Measurements from ENCODE around the gene HTT-AS. TPM values are rescaled to one million over a fixed set of nuclear protein-coding genes. Genes with fewer than 3 reads are reported as not detected.

HTT-AS gene
- total RNA-seq, 1 donor from 2014 or later, result not detected

DNA sequence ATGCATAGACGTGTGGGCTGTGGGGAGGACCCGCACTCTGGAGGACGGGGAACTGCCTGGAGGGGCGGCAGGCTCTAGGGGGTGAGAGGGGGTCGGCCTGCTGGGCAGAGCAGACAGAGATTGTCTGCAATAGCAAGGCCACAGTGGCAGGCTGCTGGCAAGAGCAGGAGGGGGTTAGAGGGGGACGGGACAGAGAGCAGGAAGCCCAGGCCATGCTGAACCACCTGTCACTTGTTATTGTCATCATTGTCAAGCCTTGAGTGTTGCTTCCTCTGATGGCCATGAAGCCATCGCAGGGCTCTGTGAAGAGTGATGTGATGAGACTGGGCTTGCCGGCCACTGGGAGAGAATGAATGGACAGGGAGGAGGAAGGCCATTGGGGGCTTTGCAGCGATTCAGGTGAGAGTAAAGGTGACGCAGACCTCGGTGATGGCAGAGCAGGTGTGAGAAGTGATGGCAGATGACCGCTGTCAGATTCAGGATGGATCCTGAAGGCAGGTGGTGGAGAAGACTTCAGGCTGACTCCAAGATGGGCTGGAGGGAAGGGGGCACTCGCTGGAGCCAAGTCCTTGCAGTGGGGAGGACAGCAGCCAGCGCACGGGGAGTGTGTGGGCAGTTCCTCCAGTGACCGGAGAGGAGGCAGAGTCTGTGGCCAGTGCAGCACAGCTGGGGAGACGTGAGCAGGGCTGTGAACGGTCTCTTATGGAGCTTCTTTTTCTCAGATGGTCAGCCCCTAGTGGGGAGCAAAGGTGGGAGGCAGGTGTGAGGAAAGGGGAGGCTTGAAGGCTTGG, 43.6 kb downstream of the HTT-AS start:
- H3K4me1 Mint-ChIP-seq (ENCODE audit: unreplicated experiment), result no peaks in the 10 kb centered on the region
- H3K27me3 Mint-ChIP-seq, result no peaks in the 10 kb centered on the region
- TF ChIP-seq, protein P1, sequence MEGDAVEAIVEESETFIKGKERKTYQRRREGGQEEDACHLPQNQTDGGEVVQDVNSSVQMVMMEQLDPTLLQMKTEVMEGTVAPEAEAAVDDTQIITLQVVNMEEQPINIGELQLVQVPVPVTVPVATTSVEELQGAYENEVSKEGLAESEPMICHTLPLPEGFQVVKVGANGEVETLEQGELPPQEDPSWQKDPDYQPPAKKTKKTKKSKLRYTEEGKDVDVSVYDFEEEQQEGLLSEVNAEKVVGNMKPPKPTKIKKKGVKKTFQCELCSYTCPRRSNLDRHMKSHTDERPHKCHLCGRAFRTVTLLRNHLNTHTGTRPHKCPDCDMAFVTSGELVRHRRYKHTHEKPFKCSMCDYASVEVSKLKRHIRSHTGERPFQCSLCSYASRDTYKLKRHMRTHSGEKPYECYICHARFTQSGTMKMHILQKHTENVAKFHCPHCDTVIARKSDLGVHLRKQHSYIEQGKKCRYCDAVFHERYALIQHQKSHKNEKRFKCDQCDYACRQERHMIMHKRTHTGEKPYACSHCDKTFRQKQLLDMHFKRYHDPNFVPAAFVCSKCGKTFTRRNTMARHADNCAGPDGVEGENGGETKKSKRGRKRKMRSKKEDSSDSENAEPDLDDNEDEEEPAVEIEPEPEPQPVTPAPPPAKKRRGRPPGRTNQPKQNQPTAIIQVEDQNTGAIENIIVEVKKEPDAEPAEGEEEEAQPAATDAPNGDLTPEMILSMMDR (conservative IDR thresholded peaks at IDR 0.05), result no peak
- H3K4me3 Mint-ChIP-seq, result no peak overlapping the region
- DNase-seq (ENCODE audit: extremely low spot score, unreplicated experiment), result no peak
- H3K36me3 Mint-ChIP-seq, result no peaks in the 10 kb centered on the region
- H3K9me3 Mint-ChIP-seq, result no peaks in the 10 kb centered on the region
- peak overlapping the region; percentile 10 for H3K27ac Mint-ChIP-seq

DNA sequence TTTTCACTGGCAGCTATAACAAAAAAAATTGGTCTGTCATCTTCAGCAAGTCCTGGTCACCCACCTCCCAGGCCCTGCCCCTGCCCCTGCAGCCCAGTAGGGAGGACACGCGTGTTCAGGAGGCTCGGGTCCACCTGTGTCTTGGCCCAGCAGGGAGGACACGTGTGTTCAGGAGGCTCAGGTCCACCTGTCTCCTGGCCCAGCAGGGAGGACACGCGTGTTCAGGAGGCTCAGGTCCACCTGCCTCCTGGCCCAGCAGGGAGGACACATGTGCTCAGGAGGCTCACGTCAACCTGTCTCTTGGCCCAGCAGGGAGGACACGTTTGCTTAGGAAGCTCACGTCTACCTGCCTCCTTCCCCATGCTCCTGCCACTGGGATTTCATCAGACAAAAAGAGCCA, 44.9 kb downstream of the HTT-AS start:
- no peak for DNase-seq (ENCODE audit: extremely low spot score, unreplicated experiment)
- TF ChIP-seq, protein P1 (conservative IDR thresholded peaks at IDR 0.05), result no peak
- H3K27me3 Mint-ChIP-seq, result no peaks in the 10 kb centered on the region

DNA sequence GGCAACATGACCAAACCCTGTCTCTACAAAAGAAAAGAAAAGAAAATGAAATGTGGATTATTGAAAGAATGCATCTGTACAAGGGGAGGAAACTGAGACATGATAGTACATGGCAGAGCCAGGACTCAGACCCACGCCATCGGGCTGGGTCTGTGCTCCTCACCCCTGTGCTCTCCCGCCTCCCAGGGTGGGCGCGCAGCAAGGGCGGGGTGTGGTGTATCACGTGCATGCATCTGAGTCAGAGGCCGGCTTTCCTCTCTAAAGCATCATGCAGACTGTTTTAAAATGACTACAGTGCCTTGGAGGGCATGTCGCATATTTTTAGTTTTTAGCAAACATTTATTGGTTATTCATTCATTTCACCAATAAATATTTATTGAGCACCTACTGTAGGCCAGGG, 47.8 kb downstream of the HTT-AS start:
- Mint-ChIP-seq H3K4me1 (ENCODE audit: unreplicated experiment) (no peaks in the 10 kb centered on the region), H3K9me3 (peaks cover 11% of the 10 kb centered on the region), H3K4me3 (no peak overlapping the region), H3K27ac (no peak overlapping the region), H3K27me3 (peaks cover 4% of the 10 kb centered on the region), H3K36me3 (no peaks in the 10 kb centered on the region)
- TF ChIP-seq, protein P1 (conservative IDR thresholded peaks at IDR 0.05), result no peak
- no peak for DNase-seq (ENCODE audit: extremely low spot score, unreplicated experiment)

More for the DNA sequence above, 44.9 kb downstream of the HTT-AS start:
- Mint-ChIP-seq H3K4me3 (no peak overlapping the region), H3K4me1 (ENCODE audit: unreplicated experiment) (no peaks in the 10 kb centered on the region), H3K36me3 (no peaks in the 10 kb centered on the region), H3K27ac (no peak overlapping the region), H3K9me3 (no peaks in the 10 kb centered on the region)

DNA sequence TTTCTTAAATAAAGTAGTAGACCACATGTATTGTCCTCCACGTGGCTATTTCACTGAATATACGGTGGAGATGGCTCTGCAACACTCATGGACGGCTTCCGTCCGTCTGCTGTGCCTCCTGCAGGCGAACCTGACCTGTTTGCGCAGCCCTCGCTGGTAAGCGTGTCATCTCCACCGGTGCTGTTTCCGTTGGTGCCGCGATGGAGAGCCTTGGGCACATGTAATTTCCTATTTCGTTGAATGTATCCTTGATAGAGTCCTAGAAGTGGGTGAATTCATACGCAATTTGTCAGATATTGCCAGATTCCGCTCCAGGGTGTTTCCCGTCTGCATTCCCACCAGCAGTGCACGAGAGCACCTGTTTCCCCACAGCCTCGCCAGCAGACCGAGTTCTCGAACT, 48.5 kb downstream of the HTT-AS start:
- H3K27me3 Mint-ChIP-seq, result peaks cover 4% of the 10 kb centered on the region
- no peaks in the 10 kb centered on the region for H3K4me1 Mint-ChIP-seq (ENCODE audit: unreplicated experiment)
- no peak overlapping the region for H3K4me3 Mint-ChIP-seq
- H3K27ac Mint-ChIP-seq, result no peak overlapping the region
- no peak for DNase-seq (ENCODE audit: extremely low spot score, unreplicated experiment)
- no peaks in the 10 kb centered on the region for H3K36me3 Mint-ChIP-seq
- TF ChIP-seq, protein P1 (conservative IDR thresholded peaks at IDR 0.05), result no peak
- peaks cover 11% of the 10 kb centered on the region for H3K9me3 Mint-ChIP-seq

DNA sequence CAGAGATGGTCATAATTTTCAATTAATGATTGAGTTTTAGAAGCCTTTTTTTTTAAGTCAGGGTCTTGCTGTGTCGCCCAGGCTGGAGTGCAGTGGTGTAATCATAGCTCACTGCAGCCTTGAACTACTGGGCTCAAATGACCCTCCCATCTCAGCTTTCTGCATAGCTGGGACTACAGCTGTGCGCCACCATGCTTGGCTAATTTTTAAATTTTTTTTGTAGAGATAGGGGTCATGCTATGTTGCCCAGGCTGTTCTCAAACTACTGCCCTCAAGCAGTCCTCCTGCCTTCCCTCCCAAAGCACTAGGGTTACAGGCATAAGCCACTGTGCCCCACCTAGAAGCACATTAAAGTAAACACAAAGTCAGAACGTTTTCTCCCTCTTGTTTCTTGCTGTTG, 51.7 kb downstream of the HTT-AS start:
- no peaks in the 10 kb centered on the region for H3K36me3 Mint-ChIP-seq
- peaks cover 8% of the 10 kb centered on the region for H3K27me3 Mint-ChIP-seq
- TF ChIP-seq, protein P1 (conservative IDR thresholded peaks at IDR 0.05), result no peak
- peaks cover 11% of the 10 kb centered on the region for H3K9me3 Mint-ChIP-seq
- H3K4me1 Mint-ChIP-seq (ENCODE audit: unreplicated experiment), result no peaks in the 10 kb centered on the region
- H3K4me3 Mint-ChIP-seq, result no peak overlapping the region
- H3K27ac Mint-ChIP-seq, result no peak overlapping the region
- no peak for DNase-seq (ENCODE audit: extremely low spot score, unreplicated experiment)

All from type B pancreatic cell (in vitro differentiated cells).